A673 (cell line): ENCODE data around the gene NOL12. TPM values are rescaled to one million over a fixed set of nuclear protein-coding genes. Genes with fewer than 3 reads are reported as not detected.
A peak's percentile ranks its signal among the peaks of the same experiment; 100 is the strongest.

Experiments used
- BruUV-seq: library from RNA; stranded (reverse); fragments of 400-500 nt; replicated peaks from 2 replicates; lab custom pipeline; 2021; lab: Mats Ljungman, UMichigan
- CTCF ChIA-PET: fragments of 300-600 bp; sonication (Branson Sonifier 250); formaldehyde crosslinking; loops from one replicate; lab custom pipeline; 2022; ENCODE audit warnings: antibody characterized with exemption; lab: Charles Lee
- POLR2A ChIA-PET: fragments of 300-600 bp; sonication (Branson Sonifier 250); formaldehyde crosslinking; loops from one replicate; lab custom pipeline; 2022; ENCODE audit warnings: antibody characterized with exemption; ENCODE audit not compliant: low non-redundant PET; lab: Charles Lee
- DNase-seq: peaks from one replicate; pipeline ENCODE4 v3.0.0-alpha.2; 2015; ENCODE audit warnings: low spot score
- H3K27ac ChIP-seq: fragments of 200-600 bp; sonication (generic); 2 replicates; pipeline ENCODE4 v1.5.1; 2016; ENCODE audit warnings: mixed run types, low read depth, mild to moderate bottlenecking, mixed read lengths, antibody characterized with exemption, low read length; ENCODE audit not compliant: poor library complexity, severe bottlenecking
- H3K27me3 ChIP-seq: fragments of 200-600 bp; sonication (generic); replicated peaks from 2 replicates; pipeline ENCODE4 v1.6.1; 2017; ENCODE audit warnings: mixed run types, low read depth, mild to moderate bottlenecking, mixed read lengths, antibody characterized with exemption, low read length; ENCODE audit not compliant: insufficient read depth, poor library complexity
- H3K36me3 ChIP-seq: fragments of 200-600 bp; sonication (generic); 2 replicates; pipeline ENCODE4 v1.6.1; 2016; ENCODE audit warnings: mixed run types, mild to moderate bottlenecking, mixed read lengths, antibody characterized with exemption, low read length; ENCODE audit not compliant: insufficient read depth, poor library complexity, severe bottlenecking
- H3K4me1 ChIP-seq: fragments of 200-600 bp; sonication (generic); 2 replicates; pipeline ENCODE4 v1.6.1; 2017; ENCODE audit warnings: mixed run types, mild to moderate bottlenecking, mixed read lengths, antibody characterized with exemption, low read length; ENCODE audit not compliant: insufficient read depth, poor library complexity, severe bottlenecking
- H3K4me3 ChIP-seq: fragments of 200-600 bp; sonication (generic); 2 replicates; pipeline ENCODE4 v1.5.1; 2016; ENCODE audit warnings: low read depth, mixed run types, mild to moderate bottlenecking, mixed read lengths, low read length; ENCODE audit not compliant: poor library complexity, severe bottlenecking
- H3K9me3 ChIP-seq: fragments of 200-600 bp; sonication (generic); 2 replicates; pipeline ENCODE4 v1.6.1; 2016; ENCODE audit warnings: mixed run types, low read depth, mild to moderate bottlenecking, mixed read lengths, antibody characterized with exemption, low read length; ENCODE audit not compliant: poor library complexity, severe bottlenecking
- EZH2 ChIP-seq: fragments of 200-600 bp; sonication (generic); IDR thresholded peaks from 2 replicates; pipeline ENCODE4 v1.6.1; 2017; ENCODE audit warnings: borderline replicate concordance, low read depth, mild to moderate bottlenecking, mixed read lengths, antibody characterized with exemption, low read length; ENCODE audit not compliant: poor library complexity, severe bottlenecking
- intact Hi-C: fragments of 100-400 bp; cut with micrococcal nuclease; formaldehyde crosslinking; loops from one replicate; pipeline ENCODE4 v1.10.0; 2022; ENCODE audit not compliant: unreplicated experiment
- total RNA-seq: library from RNA; stranded (reverse); gene quantifications from 2 replicates; pipeline ENCODE4 v1.2.3, GENCODE V29; 2021
- TF ChIP-seq, protein P1 (sequence below): fragments of 300-800, 200-600 bp; sonication (generic); conservative IDR thresholded peaks from 2 replicates; pipeline ENCODE4 v1.5.1; 2017; ENCODE audit warnings: low read depth, mild to moderate bottlenecking, antibody characterized with exemption, low read length, moderate library complexity, mixed read lengths

The NOL12 gene
- total RNA-seq, 1 experiment from 2014 or later = 51.9 TPM

DNA sequence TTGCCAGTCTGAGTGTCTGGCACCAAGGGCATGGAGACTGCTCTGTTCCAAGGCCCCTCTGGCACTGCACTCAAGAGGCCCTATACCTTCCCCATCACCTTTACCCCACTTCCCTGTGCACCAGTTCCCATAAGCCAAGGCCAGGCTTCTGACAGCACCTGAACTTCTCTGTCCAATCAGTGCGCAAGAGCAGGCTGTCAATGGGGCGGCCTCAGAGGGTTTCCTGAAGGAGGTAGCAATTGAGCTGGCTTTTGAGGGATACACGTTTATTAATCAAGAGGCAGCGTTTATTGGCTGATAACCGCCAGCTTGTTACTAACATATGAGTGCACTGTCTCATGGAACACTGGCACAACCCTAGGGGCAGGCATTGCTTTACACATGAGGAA is 44.6 kb upstream of the NOL12 start:
- DNase-seq = no peak
- no peaks in the 10 kb centered on the region for H3K36me3 ChIP-seq
- CTCF ChIA-PET = interaction anchor here (0.6 to 4.2 kb wide), 3 partner anchors 35 to 44 kb away, joined by 4 to 45 read pairs (median 6); partner anchors contain the start of gene NOL12
- TF ChIP-seq EZH2 = no peak
- TF ChIP-seq, protein P1, sequence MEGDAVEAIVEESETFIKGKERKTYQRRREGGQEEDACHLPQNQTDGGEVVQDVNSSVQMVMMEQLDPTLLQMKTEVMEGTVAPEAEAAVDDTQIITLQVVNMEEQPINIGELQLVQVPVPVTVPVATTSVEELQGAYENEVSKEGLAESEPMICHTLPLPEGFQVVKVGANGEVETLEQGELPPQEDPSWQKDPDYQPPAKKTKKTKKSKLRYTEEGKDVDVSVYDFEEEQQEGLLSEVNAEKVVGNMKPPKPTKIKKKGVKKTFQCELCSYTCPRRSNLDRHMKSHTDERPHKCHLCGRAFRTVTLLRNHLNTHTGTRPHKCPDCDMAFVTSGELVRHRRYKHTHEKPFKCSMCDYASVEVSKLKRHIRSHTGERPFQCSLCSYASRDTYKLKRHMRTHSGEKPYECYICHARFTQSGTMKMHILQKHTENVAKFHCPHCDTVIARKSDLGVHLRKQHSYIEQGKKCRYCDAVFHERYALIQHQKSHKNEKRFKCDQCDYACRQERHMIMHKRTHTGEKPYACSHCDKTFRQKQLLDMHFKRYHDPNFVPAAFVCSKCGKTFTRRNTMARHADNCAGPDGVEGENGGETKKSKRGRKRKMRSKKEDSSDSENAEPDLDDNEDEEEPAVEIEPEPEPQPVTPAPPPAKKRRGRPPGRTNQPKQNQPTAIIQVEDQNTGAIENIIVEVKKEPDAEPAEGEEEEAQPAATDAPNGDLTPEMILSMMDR = no peak
- POLR2A ChIA-PET = no interaction called here
- H3K27me3 ChIP-seq = no peaks in the 10 kb centered on the region
- H3K27ac ChIP-seq = no peak overlapping the region
- H3K4me3 ChIP-seq = no peak overlapping the region
- intact Hi-C loops = loop anchor here (5.0 kb wide), 1 partner anchor 41 kb away; no protein-coding TSS in a partner anchor
- H3K9me3 ChIP-seq = no peaks in the 10 kb centered on the region
- peaks cover 14% of the 10 kb centered on the region for H3K4me1 ChIP-seq
- BruUV-seq = no TSS peak

DNA sequence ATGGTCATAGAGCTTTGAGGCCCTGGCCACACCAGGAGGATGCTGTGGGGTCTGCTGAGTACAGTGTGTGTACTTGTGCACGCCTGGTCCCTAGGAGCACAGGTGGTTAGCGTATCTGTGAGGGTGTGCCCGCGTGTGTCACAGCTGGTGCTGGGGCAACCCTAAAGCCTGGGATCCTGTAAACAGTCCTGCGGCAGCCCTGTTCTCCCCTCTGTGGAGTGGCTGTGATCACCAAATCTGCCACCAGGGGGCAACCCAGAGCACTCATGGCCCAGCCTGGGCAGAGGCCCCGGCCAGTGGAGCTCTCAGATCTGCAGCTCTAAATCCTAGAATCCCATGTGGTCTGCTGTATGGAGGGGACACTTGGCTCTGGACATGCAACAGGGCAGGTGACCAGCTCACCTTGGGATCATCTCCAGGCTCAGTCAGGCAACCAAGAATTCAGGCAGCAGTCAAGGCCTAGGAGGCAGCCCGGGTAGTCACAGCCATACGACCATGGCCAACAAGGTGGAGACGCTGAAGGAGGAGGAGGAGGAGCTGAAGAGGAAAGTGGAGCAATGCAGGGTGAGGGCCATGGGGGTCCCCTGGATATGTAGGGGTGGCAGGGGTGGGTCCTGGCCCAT is 42.8 kb upstream of the NOL12 start:
- no peak overlapping the region for H3K27ac ChIP-seq
- no peaks in the 10 kb centered on the region for H3K27me3 ChIP-seq
- peaks cover 26% of the 10 kb centered on the region for H3K4me1 ChIP-seq
- H3K4me3 ChIP-seq = no peak overlapping the region
- peaks cover 3% of the 10 kb centered on the region for H3K36me3 ChIP-seq
- CTCF ChIA-PET = interaction anchor here (0.5 to 4.2 kb wide), 25 partner anchors 9 to 890 kb away, joined by 3 to 45 read pairs (median 4); partner anchors contain the start of genes LGALS1, NOL12 and PDXP
- POLR2A ChIA-PET = no interaction called here
- TF ChIP-seq EZH2 = no peak
- TF ChIP-seq, protein P1 = peak; percentile 93
- DNase-seq = peak; percentile 86
- no peaks in the 10 kb centered on the region for H3K9me3 ChIP-seq
- BruUV-seq = no TSS peak
- intact Hi-C loops = loop anchor here (1.0 to 5.0 kb wide), 2 partner anchors 39 to 148 kb away; no protein-coding TSS in a partner anchor

DNA sequence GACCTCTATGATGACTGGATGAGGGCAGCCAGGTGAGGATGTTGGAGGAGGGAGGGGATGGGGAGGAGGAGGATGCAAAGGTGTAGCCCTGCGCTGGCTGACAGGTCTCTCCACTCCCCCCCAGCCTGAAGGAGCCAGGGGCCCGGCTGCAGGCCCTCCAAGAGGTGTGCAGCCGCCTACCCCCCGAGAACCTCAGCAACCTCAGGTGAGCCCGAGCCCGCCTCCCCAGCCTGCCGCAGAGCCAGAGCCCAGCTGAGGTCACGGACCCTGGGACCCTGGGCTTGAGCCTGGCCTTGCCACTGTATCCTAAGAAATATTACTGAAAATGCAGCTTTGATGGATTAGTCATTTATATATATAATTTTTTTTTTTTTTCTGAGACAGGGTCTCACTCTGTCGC is 38.8 kb upstream of the NOL12 start:
- no peak overlapping the region for H3K27ac ChIP-seq
- no TSS peak for BruUV-seq
- H3K4me1 ChIP-seq = peaks cover 13% of the 10 kb centered on the region
- no peaks in the 10 kb centered on the region for H3K27me3 ChIP-seq
- CTCF ChIA-PET = no interaction called here
- H3K36me3 ChIP-seq = peaks cover 3% of the 10 kb centered on the region
- no peak overlapping the region for H3K4me3 ChIP-seq
- DNase-seq = no peak
- H3K9me3 ChIP-seq = no peaks in the 10 kb centered on the region
- POLR2A ChIA-PET = interaction anchor here (0.7 kb wide), 1 partner anchor 8 kb away, joined by 9 read pairs; no protein-coding TSS in a partner anchor
- intact Hi-C loops = no loop called here
- TF ChIP-seq, protein P1 = no peak
- TF ChIP-seq EZH2 = no peak
